ENCODE measurements around the gene COLEC12.

The COLEC12 gene

DNA sequence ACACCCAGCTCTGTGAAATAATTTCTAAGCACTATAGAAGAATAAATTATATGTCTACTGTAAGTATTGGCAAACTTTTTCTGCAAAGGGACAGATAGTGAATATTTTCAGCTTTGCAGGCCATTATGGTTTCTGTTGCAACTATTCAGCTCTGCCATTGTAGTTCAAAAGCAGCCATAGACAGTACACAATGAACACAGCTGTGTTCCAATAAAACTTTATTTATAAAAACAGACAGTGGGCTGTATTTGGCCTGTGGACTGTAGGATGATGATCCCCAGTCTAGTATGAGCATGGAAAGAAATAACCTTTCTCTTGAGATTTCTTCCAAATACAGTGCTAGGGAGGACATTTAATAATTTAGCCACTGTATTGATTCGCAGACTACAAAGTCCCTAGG lies 197.5 kb downstream of the COLEC12 start:
- H3K36me3 ChIP-seq (ENCODE audit: control insufficient read depth in 2 of 2, insufficient read depth in 1 of 2, low read length in 2 of 2) = no peaks in the 10 kb centered on the region
- H3K27ac ChIP-seq (ENCODE audit: extremely low read depth, low read depth, low read length) = no peak overlapping the region
- CTCF ChIA-PET = interaction anchor here (1.0 kb wide), 1 partner anchor 22 kb away, joined by 3 read pairs; no protein-coding TSS in a partner anchor
- no peak overlapping the region for H3K4me3 ChIP-seq (ENCODE audit: low read depth, low read length)
- TF ChIP-seq, protein P1, sequence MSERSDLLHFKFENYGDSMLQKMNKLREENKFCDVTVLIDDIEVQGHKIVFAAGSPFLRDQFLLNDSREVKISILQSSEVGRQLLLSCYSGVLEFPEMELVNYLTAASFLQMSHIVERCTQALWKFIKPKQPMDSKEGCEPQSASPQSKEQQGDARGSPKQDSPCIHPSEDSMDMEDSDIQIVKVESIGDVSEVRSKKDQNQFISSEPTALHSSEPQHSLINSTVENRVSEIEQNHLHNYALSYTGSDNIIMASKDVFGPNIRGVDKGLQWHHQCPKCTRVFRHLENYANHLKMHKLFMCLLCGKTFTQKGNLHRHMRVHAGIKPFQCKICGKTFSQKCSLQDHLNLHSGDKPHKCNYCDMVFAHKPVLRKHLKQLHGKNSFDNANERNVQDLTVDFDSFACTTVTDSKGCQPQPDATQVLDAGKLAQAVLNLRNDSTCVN (tag by site-specific recombination; optimal IDR thresholded peaks at IDR 0.05) = no peak
- TF ChIP-seq, protein P2, sequence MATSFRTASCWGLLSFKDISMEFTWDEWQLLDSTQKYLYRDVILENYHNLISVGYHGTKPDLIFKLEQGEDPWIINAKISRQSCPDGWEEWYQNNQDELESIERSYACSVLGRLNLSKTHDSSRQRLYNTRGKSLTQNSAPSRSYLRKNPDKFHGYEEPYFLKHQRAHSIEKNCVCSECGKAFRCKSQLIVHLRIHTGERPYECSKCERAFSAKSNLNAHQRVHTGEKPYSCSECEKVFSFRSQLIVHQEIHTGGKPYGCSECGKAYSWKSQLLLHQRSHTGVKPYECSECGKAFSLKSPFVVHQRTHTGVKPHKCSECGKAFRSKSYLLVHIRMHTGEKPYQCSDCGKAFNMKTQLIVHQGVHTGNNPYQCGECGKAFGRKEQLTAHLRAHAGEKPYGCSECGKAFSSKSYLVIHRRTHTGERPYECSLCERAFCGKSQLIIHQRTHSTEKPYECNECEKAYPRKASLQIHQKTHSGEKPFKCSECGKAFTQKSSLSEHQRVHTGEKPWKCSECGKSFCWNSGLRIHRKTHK (tag by site-specific recombination; IDR thresholded peaks at IDR 0.05) = no peak
- no peak for TF ChIP-seq ZNF571 (tag by site-specific recombination; IDR thresholded peaks at IDR 0.05)
- TF ChIP-seq RBAK (tag by site-specific recombination; IDR thresholded peaks at IDR 0.05) = no peak
- no peak for TF ChIP-seq ZNF202 (tag by site-specific recombination; IDR thresholded peaks at IDR 0.05; ENCODE audit: borderline replicate concordance)
- TF ChIP-seq, protein P3, sequence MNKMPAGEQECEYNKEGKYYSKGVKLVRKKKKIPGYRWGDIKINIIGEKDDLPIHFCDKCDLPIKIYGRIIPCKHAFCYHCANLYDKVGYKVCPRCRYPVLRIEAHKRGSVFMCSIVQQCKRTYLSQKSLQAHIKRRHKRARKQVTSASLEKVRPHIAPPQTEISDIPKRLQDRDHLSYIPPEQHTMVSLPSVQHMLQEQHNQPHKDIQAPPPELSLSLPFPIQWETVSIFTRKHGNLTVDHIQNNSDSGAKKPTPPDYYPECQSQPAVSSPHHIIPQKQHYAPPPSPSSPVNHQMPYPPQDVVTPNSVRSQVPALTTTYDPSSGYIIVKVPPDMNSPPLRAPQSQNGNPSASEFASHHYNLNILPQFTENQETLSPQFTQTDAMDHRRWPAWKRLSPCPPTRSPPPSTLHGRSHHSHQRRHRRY (tag by site-specific recombination; IDR thresholded peaks at IDR 0.05) = no peak
- TF ChIP-seq MEIS1 (CRISPR knock-in tag; IDR thresholded peaks at IDR 0.05; ENCODE audit: borderline replicate concordance) = no peak
- peaks cover 3% of the 10 kb centered on the region for H3K4me1 ChIP-seq (ENCODE audit: control insufficient read depth, insufficient read depth, low read length)
- POLR2A ChIA-PET = interaction anchor here (1.4 kb wide), 1 partner anchor 35 kb away, joined by 3 read pairs; the partner anchor contains the start of gene THOC1
- H3K9me3 ChIP-seq (ENCODE audit: control insufficient read depth, insufficient read depth, low read depth, low read length) = no peaks in the 10 kb centered on the region

DNA sequence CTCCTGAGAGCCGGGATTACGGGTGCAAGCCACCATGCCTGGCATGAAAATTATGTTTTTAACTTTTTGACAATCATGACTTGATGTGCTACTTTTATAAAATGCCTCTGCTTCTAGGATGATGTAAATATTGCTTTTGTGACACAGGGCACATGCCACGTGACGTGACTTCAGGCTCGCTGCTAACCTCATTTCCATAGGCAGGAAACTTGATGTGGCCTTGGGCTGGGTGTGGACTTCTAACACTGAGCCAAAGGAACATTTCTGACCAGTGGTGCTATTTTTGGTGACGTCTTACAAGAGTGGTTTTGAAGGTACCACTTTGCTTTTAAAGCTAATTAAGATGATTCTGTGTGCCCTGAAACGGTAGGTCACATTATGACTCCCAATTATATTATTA lies 198.4 kb downstream of the COLEC12 start:
- peaks cover 3% of the 10 kb centered on the region for H3K4me1 ChIP-seq (ENCODE audit: control insufficient read depth, insufficient read depth, low read length)
- CTCF ChIA-PET = no interaction called here
- TF ChIP-seq ZNF521 (tag by site-specific recombination; IDR thresholded peaks at IDR 0.05) (no peak), ZBTB20 (tag by site-specific recombination; IDR thresholded peaks at IDR 0.05) (no peak), ZNF223 (tag by site-specific recombination; IDR thresholded peaks at IDR 0.05) (no peak), ZNF792 (tag by site-specific recombination; IDR thresholded peaks at IDR 0.05) (no peak), ZNF16 (tag by site-specific recombination; IDR thresholded peaks at IDR 0.05; ENCODE audit: low read depth) (no peak), PRDM1 (tag by site-specific recombination; IDR thresholded peaks at IDR 0.05) (no peak), ZFP37 (tag by site-specific recombination; IDR thresholded peaks at IDR 0.05) (no peak), MEIS1 (CRISPR knock-in tag; IDR thresholded peaks at IDR 0.05; ENCODE audit: borderline replicate concordance) (no peak), ZNF324 (tag by site-specific recombination; IDR thresholded peaks at IDR 0.05) (no peak), ZSCAN23 (tag by site-specific recombination; IDR thresholded peaks at IDR 0.05) (no peak), ZNF311 (tag by site-specific recombination; IDR thresholded peaks at IDR 0.05; ENCODE audit: borderline replicate concordance) (no peak)
- TF ChIP-seq, protein P4, sequence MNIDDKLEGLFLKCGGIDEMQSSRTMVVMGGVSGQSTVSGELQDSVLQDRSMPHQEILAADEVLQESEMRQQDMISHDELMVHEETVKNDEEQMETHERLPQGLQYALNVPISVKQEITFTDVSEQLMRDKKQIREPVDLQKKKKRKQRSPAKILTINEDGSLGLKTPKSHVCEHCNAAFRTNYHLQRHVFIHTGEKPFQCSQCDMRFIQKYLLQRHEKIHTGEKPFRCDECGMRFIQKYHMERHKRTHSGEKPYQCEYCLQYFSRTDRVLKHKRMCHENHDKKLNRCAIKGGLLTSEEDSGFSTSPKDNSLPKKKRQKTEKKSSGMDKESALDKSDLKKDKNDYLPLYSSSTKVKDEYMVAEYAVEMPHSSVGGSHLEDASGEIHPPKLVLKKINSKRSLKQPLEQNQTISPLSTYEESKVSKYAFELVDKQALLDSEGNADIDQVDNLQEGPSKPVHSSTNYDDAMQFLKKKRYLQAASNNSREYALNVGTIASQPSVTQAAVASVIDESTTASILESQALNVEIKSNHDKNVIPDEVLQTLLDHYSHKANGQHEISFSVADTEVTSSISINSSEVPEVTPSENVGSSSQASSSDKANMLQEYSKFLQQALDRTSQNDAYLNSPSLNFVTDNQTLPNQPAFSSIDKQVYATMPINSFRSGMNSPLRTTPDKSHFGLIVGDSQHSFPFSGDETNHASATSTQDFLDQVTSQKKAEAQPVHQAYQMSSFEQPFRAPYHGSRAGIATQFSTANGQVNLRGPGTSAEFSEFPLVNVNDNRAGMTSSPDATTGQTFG (tag by site-specific recombination; IDR thresholded peaks at IDR 0.05; ENCODE audit: borderline replicate concordance) = no peak
- TF ChIP-seq, protein P5, sequence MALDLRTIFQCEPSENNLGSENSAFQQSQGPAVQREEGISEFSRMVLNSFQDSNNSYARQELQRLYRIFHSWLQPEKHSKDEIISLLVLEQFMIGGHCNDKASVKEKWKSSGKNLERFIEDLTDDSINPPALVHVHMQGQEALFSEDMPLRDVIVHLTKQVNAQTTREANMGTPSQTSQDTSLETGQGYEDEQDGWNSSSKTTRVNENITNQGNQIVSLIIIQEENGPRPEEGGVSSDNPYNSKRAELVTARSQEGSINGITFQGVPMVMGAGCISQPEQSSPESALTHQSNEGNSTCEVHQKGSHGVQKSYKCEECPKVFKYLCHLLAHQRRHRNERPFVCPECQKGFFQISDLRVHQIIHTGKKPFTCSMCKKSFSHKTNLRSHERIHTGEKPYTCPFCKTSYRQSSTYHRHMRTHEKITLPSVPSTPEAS (tag by site-specific recombination; IDR thresholded peaks at IDR 0.05) = no peak
- no peak overlapping the region for H3K27ac ChIP-seq (ENCODE audit: extremely low read depth, low read depth, low read length)
- no peaks in the 10 kb centered on the region for H3K9me3 ChIP-seq (ENCODE audit: control insufficient read depth, insufficient read depth, low read depth, low read length)
- H3K36me3 ChIP-seq (ENCODE audit: control insufficient read depth in 2 of 2, insufficient read depth in 1 of 2, low read length in 2 of 2) = no peaks in the 10 kb centered on the region
- no peak overlapping the region for H3K4me3 ChIP-seq (ENCODE audit: low read depth, low read length)
- POLR2A ChIA-PET = no interaction called here

Measured in HEK293 (cell line).